SK-N-MC (cell line): Measurements from ENCODE around the gene IL1F10.

Experiments used
- EZH2 ChIP-seq: fragments of 200-600 bp; sonication (generic); IDR thresholded peaks from one replicate; pipeline ENCODE4 v1.6.1; 2017; ENCODE audit warnings: antibody characterized with exemption
- POLR2AphosphoS5 ChIP-seq: IDR thresholded peaks from 2 replicates; pipeline ENCODE4 v1.6.1; 2012; ENCODE audit warnings: mild to moderate bottlenecking, low read depth, low read length, borderline replicate concordance

DNA sequence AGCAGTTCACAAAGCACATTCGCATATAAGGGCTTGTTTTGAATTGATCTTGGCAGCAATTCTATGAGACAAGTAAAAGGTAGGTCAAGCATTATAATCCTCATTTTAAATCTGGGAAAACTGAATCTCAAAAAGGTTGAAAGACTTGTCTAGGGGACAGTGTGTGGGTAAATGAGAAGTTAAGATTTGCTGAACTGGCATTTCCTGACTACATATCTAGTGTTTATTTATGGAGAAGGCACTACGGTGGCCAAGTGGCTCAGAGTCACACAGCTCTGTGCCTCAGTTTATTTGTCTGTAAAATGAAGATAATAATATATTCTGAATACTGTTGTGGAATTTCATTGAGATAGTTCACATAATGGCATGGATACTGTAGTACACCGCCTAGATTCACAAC lies 43.4 kb downstream of the IL1F10 start:
- TF ChIP-seq POLR2AphosphoS5 (no peak), EZH2 (no peak)
